ENCODE data around the gene CES3.
"Not testable (repeated sequence)": the region's sequence is repeated elsewhere in the genome, so short reads cannot be mapped to it uniquely, and the experiment has no call there.

CES3 gene

GRCh38 chr16:66926961-66927436 lies 34.1 kb upstream of the CES3 start:
- no peak for DNase-seq

DNA sequence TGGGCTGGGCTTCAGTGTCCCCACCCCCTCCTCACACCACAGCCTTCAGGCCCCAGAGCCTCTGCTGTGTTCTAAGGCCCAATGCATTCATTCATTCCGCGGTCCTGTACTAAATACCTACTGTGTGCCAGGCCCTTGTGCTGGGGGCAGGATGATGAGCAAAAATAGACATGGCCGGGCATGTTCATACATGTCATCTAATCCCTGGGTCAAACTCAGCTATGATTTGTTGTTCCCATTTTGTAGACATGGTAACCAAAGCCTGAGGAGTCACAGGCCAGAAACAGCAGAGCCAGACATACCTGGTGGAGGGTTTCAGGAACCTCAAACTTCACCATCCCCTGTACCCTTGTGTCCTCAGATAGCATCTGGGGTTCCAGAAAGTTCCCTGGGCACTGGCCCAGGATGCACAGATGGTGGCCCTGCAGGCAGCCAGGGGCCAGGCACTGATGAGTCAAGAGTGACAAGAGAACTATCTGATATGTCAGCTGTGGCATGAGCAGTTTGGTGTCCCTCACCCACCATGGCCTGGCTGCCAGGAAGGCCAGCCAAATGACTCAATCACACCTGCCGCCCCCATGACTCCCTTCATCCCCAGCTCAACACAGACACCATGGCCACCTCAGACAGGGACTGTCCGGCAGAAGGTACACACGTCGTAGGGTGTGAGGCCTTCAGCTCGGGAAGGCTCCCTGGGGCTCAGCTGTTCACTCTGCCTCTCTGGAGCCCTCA lies 33.0 kb upstream of the CES3 start:
- DNase-seq = no peak

- DNase-seq = no peak
These were observed 32.2 kb upstream of the CES3 start for GRCh38 chr16:66928702-66929388.

GRCh38 chr16:66930189-66930588 lies 30.9 kb upstream of the CES3 start:
- DNase-seq = no peak

- no peak for DNase-seq
These were observed 29.4 kb upstream of the CES3 start for GRCh38 chr16:66931665-66932064.

DNA sequence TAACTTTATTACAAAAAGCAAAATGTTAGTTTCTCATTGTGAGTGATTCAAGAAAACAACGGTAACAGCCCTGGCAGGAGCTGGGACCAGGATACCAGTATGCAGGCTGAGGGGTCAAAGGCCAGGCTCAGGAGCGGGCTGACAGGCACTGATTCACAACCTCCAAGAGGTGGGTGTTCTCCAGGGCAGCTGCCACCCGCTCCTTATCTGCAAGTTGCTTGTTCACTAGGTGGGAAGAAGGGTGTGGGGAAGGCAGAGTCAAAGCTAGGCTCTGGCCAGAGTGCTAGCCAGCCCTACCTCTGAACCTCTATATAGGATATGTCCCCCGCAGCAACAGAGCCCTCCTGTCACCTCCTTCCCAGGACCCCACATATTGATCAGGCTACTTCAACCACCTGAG lies 29.0 kb upstream of the CES3 start:
- DNase-seq = no peak

GRCh38 chr16:66933776-66934137 lies 27.3 kb upstream of the CES3 start:
- DNase-seq = no peak

GRCh38 chr16:66934138-66934838 lies 26.8 kb upstream of the CES3 start, which contains the start of gene CIAO2B:
Gene CIAO2B (minus strand): TSS chr16:66934402. CDS start chr16:66934364, 38 bp downstream.
- peak; percentile 88 for DNase-seq

GRCh38 chr16:66934839-66935313 lies 26.2 kb upstream of the CES3 start:
- not testable (repeated sequence) for DNase-seq

GRCh38 chr16:66935314-66936011 lies 25.6 kb upstream of the CES3 start, which contains the start of gene CES2:
Gene CES2 (plus strand): TSS chr16:66935516. CDS start chr16:66935636, 120 bp downstream.
- peak; percentile 65 for DNase-seq

- no peak for DNase-seq
These were observed 24.6 kb upstream of the CES3 start for GRCh38 chr16:66936462-66936861.

DNA sequence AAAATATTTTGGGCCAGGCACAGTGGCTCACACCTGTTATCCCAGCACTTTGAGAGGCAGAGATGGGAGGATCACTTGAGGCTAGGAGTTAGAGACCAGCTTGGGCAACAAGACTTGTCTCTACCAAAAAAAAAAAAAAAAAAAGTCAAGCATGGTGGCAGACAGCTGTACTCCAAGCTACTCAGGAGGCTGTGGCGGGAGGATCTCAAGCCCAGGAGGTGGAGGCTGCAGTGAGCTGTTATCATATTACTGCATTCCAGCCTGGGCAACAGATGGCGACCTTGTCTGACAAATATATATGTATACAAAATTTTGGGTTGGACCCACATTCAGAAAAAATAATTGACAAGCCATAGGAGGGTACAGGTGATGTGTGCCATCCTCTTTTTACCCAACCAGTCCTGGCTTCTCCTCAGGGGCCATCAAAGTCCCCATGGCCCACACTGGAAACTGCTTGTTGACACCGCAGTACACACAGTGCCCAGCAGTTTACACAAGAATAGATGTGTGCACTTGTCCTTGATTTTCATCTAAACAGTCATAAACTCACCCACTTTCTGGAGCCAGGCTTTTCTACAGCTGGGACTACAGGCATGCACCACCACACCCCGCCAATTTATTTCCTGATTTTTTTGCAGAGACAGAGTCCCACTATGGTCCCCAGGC lies 24.0 kb upstream of the CES3 start:
- DNase-seq = no peak

GRCh38 chr16:66937725-66938337 lies 23.2 kb upstream of the CES3 start:
- DNase-seq = no peak

DNA sequence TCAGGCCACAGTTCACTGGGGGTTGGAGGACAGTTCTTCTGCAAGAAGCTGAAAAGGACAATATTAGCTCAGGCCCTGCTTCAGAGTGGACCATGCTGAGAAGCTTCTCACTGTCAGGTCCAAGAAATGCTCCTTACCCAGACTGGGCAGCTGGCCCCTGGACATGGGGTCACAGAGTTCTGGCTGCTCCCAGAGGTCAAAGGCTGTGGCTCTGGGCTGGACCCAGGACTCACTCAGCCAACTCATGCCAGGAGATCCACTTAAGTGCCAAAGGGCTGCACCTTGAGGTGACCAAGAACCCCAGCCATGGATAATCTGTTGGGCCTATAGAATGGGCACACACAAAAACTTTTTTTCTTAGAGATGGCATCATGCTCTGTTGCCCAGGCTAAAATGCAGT lies 21.7 kb upstream of the CES3 start:
- DNase-seq = no peak

DNA sequence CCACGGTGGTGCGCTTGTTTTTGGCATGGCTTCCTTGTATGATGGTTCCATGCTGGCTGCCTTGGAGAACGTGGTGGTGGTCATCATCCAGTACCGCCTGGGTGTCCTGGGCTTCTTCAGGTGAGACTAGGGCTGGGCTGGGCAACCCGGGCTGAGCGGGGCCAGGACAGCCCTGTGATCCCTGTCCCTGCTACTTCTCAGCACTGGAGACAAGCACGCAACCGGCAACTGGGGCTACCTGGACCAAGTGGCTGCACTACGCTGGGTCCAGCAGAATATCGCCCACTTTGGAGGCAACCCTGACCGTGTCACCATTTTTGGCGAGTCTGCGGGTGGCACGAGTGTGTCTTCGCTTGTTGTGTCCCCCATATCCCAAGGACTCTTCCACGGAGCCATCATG lies 20.8 kb upstream of the CES3 start:
- no peak for DNase-seq

DNA sequence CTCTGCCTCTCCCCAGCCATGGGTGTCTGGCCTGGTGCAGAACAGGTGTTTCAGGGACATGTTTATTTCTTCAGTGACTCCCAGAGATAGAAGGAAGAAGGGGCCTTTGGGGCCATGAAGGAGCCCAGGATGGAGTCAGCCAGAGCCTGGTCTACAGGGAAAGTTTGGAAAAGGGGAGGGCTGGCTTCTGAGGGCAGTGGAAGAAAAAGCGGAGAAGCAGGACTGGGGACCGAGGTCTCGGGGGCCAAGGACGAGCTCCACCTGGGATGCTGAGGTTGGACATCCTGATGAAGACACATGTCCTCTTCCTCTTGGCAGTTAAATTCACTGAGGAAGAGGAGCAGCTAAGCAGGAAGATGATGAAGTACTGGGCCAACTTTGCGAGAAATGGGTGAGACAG lies 18.1 kb upstream of the CES3 start:
- DNase-seq = no peak

- no peak for DNase-seq
These were observed 17.5 kb upstream of the CES3 start for GRCh38 chr16:66943426-66944053.

DNA sequence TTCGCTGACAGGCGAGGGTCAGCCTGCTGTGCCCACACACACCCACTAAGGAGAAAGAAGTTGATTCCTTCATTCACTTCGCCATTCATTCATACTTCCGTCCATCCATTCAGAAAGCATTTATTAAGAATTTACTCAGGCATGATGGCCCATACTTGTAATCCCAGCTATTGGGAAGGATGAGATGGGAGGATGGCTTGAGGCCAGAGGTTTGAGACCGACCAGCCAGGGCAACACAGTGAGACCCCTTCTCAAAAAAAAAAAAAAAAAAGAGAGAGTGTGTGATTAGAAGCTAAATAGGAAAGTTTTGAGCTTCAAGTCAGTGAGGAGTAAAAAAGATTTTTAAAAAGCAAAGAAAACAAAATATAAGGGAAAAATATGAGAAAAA lies 17.0 kb upstream of the CES3 start:
- no peak for DNase-seq

DNA sequence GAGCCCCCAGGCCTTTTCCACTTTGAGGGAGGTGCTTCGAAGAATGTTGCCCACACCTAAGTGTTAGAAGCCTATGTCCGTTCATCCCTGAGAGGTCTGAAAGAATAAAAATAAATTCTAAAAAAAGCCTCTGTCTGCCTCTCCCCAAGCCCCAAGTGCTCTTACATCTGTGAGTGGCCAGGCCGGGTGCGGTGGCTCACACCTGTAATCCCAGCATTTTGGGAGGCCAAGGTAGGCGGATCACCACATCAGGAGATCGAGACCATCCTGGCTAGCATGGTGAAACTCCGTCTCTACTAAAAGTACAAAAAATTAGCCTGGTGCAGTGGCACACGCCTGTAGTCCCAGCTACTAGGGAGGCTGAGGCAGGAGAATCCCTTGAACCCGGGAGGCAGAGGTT lies 16.1 kb upstream of the CES3 start:
- DNase-seq = not testable (repeated sequence)

DNA sequence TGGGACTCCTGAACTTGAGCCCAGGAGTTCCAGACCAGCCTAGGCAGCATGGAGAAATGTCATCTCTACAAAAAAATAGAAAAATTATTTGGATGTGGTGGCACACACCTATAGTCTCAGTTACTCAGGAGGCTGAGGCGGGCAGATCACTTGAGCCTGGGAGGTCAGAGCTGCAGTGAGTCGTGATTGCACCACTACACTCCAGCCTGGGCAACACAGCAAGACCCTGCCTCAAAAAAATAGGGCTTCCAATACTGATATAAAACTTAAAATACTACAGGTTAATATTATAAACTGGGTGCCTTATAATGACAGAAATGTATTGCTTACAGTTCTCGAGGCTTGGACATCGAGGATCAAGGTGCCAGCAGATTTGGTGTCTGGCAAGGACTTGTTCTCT lies 15.1 kb upstream of the CES3 start:
- DNase-seq = no peak

GRCh38 chr16:66946541-66946940 lies 14.5 kb upstream of the CES3 start:
- no peak for DNase-seq
